Measurements from ENCODE around the gene MRAP2.

GRCh38 chr6:84074988-84075781 lies 41.6 kb downstream of the MRAP2 start:
- no peak for TF ChIP-seq CTCF (IDR thresholded peaks at IDR 0.05)
- TF ChIP-seq POLR2A (IDR thresholded peaks at IDR 0.05), result no peak

Measured in Peyer's patch (tissue), 4 donors.